ENCODE results near the gene TFEB.

The TFEB gene

GRCh38 chr6:41723530-41724227 is 11.7 kb downstream of the TFEB start:
- no peak for DNase-seq (ENCODE audit: low read depth in 2 of 2)

GRCh38 chr6:41722969-41723529 is 12.4 kb downstream of the TFEB start:
- no peak for DNase-seq (ENCODE audit: low read depth in 2 of 2)

GRCh38 chr6:41721414-41721813 is 14.0 kb downstream of the TFEB start:
- no peak for DNase-seq (ENCODE audit: low read depth in 2 of 2)

- DNase-seq (ENCODE audit: low read depth in 2 of 2), result no peak
Measured at GRCh38 chr6:41720783-41721182, 14.6 kb downstream of the TFEB start.

- DNase-seq (ENCODE audit: low read depth in 2 of 2), result no peak
Measured at GRCh38 chr6:41720262-41720620, 15.2 kb downstream of the TFEB start.

GRCh38 chr6:41719436-41720261 is 15.8 kb downstream of the TFEB start:
- no peak for DNase-seq (ENCODE audit: low read depth in 2 of 2)

GRCh38 chr6:41718828-41719227 is 16.6 kb downstream of the TFEB start:
- DNase-seq (ENCODE audit: low read depth in 2 of 2), result no peak

GRCh38 chr6:41717392-41717736 is 18.0 kb downstream of the TFEB start:
- no peak for DNase-seq (ENCODE audit: low read depth in 2 of 2)

GRCh38 chr6:41716516-41717391 is 18.7 kb downstream of the TFEB start:
- no peak for DNase-seq (ENCODE audit: low read depth in 2 of 2)

- DNase-seq (ENCODE audit: low read depth in 2 of 2), result no peak
Measured at GRCh38 chr6:41715795-41716515, 19.5 kb downstream of the TFEB start.

- no peak for DNase-seq (ENCODE audit: low read depth in 2 of 2)
Measured at GRCh38 chr6:41714556-41715273, 20.7 kb downstream of the TFEB start.

GRCh38 chr6:41713650-41714291 is 21.6 kb downstream of the TFEB start:
- no peak for DNase-seq (ENCODE audit: low read depth in 2 of 2)

GRCh38 chr6:41713159-41713649 is 22.2 kb downstream of the TFEB start:
- DNase-seq (ENCODE audit: low read depth in 2 of 2), result no peak

GRCh38 chr6:41712651-41713103 is 22.7 kb downstream of the TFEB start:
- no peak for DNase-seq (ENCODE audit: low read depth in 2 of 2)

- no peak for DNase-seq (ENCODE audit: low read depth in 2 of 2)
Measured at GRCh38 chr6:41711323-41712038, 23.9 kb downstream of the TFEB start.

- no peak for DNase-seq (ENCODE audit: low read depth in 2 of 2)
Measured at GRCh38 chr6:41709375-41709774, 26.0 kb downstream of the TFEB start.

GRCh38 chr6:41708856-41709255 is 26.6 kb downstream of the TFEB start:
- DNase-seq (ENCODE audit: low read depth in 2 of 2), result no peak

- no peak for DNase-seq (ENCODE audit: low read depth in 2 of 2)
Measured at GRCh38 chr6:41707565-41708200, 27.7 kb downstream of the TFEB start.

Measured in stimulated activated CD8-positive, alpha-beta memory T cell treated with anti-CD3 and anti-CD28 coated beads, Interleukin-7, amount 100 ng/mL, for 1 hour (primary cell).